Measurements from ENCODE around the gene TRAPPC10.

TRAPPC10 gene

DNA sequence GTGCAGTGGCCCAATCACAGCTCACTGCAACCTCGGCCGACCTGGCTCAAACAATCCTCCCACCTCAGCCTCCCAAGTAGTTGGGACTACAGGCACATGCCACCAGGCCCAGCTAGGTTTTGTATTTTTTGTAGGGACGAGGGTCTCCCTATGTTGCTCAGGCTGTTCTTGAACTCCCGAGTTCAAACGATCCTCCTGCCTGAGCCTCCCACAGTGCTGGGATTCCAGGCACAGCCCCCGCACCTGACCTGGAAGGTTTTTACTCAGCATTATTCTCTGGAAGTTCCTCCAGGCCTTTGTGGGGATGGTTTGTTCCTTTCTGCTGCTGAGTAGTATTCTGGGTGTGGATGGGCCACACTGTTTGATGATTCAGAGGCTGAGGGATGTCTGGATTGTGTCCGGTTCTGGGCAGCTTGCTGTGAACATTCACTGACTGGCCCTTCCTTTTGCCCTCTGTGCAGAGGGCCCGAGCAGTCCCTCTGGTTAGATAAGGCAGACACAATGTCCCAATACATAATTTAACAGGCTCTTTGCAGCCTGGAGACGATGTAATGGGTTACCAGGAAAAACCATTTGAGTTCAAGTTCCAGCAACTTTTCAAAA, 6.0 kb upstream of the TRAPPC10 start:
- H3K36me3 Mint-ChIP-seq (ENCODE audit: low read depth), result peaks cover 2% of the 10 kb centered on the region
- H3K4me1 Mint-ChIP-seq, result peaks cover 11% of the 10 kb centered on the region
- no peak overlapping the region for H3K4me3 Mint-ChIP-seq
- no peak overlapping the region for H3K27ac Mint-ChIP-seq
- DNase-seq, result no peak
- H3K27me3 Mint-ChIP-seq, result no peaks in the 10 kb centered on the region
- no peaks in the 10 kb centered on the region for H3K9me3 Mint-ChIP-seq
- no peak for ATAC-seq

DNA sequence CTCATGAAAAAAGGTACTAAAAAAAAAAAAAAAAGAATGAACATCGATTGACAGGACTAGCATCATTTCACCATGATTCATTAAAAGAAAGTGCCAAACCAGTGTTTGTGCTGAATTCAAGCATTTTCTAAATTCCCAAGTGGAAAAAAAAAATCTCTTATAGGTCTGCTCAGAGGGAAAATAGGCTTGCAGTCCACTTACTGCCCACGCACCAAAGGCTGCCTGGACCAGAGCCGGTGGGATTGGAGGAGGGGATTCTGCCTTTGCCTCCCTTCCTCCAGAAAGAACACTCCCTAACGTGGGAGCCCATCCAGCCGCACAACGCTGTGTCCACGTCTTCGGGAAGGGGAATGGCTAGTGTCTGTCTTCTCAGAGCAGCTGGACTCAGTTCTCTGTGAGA, 5.5 kb upstream of the TRAPPC10 start:
- DNase-seq (no peak), ATAC-seq (no peak)
- H3K9me3 Mint-ChIP-seq, result no peaks in the 10 kb centered on the region
- no peak overlapping the region for H3K4me3 Mint-ChIP-seq
- no peak overlapping the region for H3K27ac Mint-ChIP-seq
- peaks cover 2% of the 10 kb centered on the region for H3K36me3 Mint-ChIP-seq (ENCODE audit: low read depth)
- peaks cover 14% of the 10 kb centered on the region for H3K4me1 Mint-ChIP-seq
- H3K27me3 Mint-ChIP-seq, result no peaks in the 10 kb centered on the region

DNA sequence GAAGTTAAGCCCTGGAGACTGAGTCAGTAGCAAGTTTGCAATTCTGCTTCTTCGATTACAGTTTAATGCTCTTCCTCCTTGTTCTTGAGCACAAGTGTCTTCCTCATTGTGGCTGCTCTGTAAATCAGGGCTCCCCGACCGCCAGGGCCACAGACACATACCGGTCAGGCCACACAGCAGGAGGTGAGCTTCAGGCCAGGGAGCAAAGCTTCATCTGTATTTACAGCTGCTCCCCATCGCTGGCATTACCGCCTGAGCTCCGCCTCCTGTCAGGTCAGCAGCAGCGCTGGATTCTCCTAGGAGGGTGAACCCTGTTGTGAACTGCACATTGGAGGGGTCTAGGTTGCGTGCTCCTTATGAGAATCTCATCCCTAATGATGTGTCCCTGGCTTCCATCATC, 1.7 kb upstream of the TRAPPC10 start:
- ATAC-seq (no peak), DNase-seq (no peak)
- Mint-ChIP-seq H3K4me3 (peak overlapping the region; percentile 78), H3K4me1 (peaks cover 37% of the 10 kb centered on the region), H3K27me3 (no peaks in the 10 kb centered on the region), H3K27ac (no peak overlapping the region), H3K36me3 (ENCODE audit: low read depth) (peaks cover 9% of the 10 kb centered on the region), H3K9me3 (no peaks in the 10 kb centered on the region)

DNA sequence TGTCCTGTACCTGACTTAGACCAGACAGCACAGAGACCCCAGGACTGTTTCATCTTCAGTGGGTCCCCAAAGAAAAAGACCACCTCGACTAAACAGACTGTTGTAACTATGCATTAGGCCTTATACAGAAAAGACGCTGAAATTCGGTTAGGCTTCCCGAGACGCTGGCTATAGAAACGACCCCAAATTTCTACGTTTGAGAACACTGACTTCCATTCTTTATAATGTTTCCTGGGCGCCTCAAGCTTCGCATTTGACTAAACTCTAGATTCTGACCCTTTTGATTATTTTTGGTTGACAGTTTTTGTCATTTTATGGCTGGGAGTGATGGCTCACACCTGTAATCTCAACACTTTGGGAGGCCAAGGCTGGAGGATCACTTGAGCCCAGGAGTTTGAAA, 986 bp upstream of the TRAPPC10 start:
- ATAC-seq, result no peak
- H3K4me1 Mint-ChIP-seq, result peaks cover 44% of the 10 kb centered on the region
- no peak for DNase-seq
- peak overlapping the region; percentile 82 for H3K27ac Mint-ChIP-seq
- no peaks in the 10 kb centered on the region for H3K9me3 Mint-ChIP-seq
- H3K36me3 Mint-ChIP-seq (ENCODE audit: low read depth), result peaks cover 11% of the 10 kb centered on the region
- peak overlapping the region; percentile 78 for H3K4me3 Mint-ChIP-seq
- H3K27me3 Mint-ChIP-seq, result no peaks in the 10 kb centered on the region

DNA sequence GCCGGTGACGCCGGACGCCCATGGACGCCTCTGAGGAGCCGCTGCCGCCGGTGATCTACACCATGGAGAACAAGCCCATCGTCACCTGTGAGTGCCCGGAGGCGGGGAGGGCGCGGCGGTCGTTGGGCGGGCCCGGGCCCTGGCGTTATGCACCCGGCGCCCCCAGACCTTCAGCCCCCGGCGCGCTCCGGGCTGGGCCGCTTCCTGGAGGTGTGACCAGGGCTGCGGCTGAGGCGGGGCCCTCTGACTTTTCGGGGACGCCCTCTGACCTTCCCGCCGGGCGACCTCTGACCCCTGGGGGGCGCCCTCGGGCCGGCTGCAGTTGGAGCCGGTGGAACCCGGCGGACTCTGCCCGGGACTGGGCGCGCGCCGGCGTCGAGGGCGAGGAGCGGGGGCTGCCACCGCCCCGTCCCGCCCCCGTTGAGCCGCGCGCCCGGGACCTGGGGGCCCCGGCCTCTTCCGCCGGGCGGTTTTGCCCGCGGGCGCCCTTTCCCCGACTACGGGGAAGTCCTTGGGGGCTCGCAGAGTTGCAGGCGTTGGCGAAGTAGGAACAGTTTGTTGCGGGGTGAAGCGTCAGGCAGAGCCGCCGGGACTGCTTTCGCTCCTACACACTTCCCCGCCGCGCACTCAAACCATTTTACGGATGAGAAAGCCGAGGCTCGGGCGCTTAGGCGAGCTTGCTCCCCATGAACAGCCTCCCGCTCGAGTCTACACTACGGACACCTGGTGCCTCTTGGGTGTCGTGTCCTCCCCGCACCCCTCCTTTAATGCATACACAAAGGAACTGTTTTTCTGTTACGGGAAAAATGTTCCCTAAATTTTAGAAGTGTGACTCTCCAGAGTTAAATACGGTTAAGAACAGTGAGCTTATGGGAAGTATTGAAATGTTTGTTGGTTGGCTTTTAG, 618 bp downstream of the TRAPPC10 start:
- H3K4me3 Mint-ChIP-seq, result peak overlapping the region; percentile 94
- H3K4me1 Mint-ChIP-seq, result peaks cover 58% of the 10 kb centered on the region
- H3K9me3 Mint-ChIP-seq, result no peaks in the 10 kb centered on the region
- ATAC-seq (peak; percentile 85), DNase-seq (peak; percentile 91)
- peak overlapping the region; percentile 94 for H3K27ac Mint-ChIP-seq
- no peaks in the 10 kb centered on the region for H3K27me3 Mint-ChIP-seq
- H3K36me3 Mint-ChIP-seq (ENCODE audit: low read depth), result peaks cover 16% of the 10 kb centered on the region

DNA sequence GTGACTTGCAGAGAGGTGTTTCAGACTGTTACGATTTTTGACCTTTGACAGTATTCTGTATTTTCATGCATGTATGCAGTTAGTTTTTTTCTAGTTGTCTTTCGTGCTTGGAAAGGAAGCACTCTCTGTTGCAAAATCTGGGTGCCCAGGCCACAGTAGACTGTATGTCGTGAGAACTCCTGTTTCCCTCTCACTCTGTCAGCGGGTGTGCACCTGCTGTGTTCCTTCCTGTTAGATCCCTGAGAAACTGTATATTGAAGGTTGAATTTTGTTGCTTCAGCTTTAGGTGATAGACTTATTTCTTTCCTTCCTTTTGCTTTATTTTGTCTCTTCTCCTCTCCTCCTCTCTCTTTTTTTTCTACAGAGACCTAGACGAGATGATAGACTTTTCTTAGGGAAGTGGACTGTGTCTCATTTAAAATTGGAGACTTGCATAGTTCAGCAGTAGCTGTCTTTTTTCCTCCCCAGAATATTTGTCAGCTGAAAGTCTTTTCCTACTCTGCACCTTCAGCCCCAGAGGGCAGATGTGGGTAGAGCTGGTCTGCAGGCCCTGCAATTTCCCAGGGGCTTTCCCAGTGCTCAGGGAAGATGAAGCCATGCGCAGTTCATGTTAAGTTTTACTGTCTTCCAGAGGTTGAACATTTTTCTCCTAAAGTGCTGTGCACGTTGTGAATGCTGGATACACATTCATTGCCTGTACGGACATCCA, 1.4 kb downstream of the TRAPPC10 start:
- H3K9me3 Mint-ChIP-seq, result no peaks in the 10 kb centered on the region
- no peaks in the 10 kb centered on the region for H3K27me3 Mint-ChIP-seq
- peaks cover 21% of the 10 kb centered on the region for H3K36me3 Mint-ChIP-seq (ENCODE audit: low read depth)
- H3K4me1 Mint-ChIP-seq, result peaks cover 66% of the 10 kb centered on the region
- peak overlapping the region; percentile 94 for H3K27ac Mint-ChIP-seq
- peak overlapping the region; percentile 94 for H3K4me3 Mint-ChIP-seq
- ATAC-seq, result peak; percentile 11
- peak; percentile 52 for DNase-seq

DNA sequence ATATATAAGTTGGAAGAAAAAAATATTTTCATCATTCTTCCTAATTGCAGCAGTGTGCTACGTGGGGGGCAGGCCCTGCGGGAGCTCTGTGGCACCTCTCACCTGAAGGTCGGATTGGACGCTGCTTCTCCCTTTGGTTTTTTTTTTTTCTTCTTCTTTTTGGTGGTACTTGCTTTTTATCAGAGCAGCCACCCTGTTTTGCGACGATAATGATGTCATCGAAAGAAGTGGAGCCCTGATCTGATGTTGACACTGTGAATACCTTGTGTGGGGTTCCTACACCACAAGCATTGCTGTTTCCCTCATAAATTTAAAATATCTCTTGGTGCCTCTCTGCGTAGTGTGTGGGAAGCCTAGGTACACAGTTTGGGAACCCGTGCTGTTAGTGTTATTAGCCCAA, 5.5 kb downstream of the TRAPPC10 start:
- Mint-ChIP-seq H3K27me3 (no peaks in the 10 kb centered on the region), H3K27ac (peak overlapping the region; percentile 50), H3K9me3 (no peaks in the 10 kb centered on the region), H3K4me3 (no peak overlapping the region), H3K4me1 (peaks cover 89% of the 10 kb centered on the region), H3K36me3 (ENCODE audit: low read depth) (peaks cover 21% of the 10 kb centered on the region)
- DNase-seq, result no peak
- no peak for ATAC-seq

DNA sequence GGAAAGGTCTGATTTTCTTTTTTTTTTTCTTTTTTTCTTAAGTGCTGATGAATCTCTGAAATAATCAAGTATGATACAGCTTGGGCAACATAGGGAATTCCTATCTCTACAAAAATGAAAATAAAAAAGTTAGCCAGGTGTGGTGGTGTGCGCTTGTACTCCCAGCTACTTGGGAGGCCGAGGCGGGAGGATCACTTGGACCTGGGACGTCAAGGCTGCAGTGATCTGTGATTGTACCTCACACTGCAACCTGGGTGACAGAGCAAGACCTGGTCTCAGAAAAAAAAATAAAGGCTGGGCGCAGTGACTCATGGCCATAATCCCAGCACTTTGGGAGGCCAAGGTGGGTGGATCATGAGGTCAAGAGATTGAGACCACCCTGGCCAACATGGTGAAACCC, 6.0 kb downstream of the TRAPPC10 start:
- Mint-ChIP-seq H3K27ac (peak overlapping the region; percentile 50), H3K9me3 (no peaks in the 10 kb centered on the region), H3K27me3 (no peaks in the 10 kb centered on the region), H3K4me3 (no peak overlapping the region), H3K4me1 (peaks cover 91% of the 10 kb centered on the region), H3K36me3 (ENCODE audit: low read depth) (peaks cover 23% of the 10 kb centered on the region)
- ATAC-seq, result no peak
- no peak for DNase-seq

DNA sequence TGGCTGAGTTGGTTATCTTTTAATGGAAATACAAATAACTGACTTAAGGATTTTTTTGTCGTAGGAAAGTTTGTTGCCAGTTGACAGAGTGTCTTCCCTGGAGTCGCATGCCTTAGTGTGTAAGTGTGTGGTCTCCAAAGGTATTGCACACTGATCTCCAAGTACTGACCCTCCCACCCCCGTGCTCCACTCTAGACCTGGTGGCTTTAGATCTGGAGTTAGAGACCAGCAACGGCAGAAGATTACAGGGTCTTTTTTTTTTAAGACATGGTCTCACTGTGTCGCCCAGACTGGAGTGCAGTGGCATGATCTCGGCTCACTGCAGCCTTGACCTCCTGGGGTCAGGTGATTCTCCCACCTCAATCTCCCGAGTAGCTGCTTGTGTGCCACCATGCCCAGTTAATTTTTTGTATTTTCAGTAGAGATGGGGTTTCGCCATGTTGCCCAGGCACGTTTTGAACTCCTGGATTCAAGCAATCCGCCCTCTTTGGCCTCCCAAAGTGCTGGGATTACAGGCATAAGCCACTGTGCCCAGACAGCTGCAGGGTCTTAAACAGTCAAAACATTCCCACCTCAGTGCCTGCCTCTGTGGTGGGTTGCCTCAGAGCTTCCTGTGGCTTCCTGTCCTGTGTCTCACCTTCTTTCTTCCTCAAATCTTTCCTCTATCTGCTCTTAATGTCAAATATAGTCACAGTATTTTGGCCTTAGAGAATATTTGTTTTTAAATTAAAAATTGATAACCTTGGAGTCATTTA, 6.9 kb downstream of the TRAPPC10 start:
- Mint-ChIP-seq H3K4me1 (peaks cover 91% of the 10 kb centered on the region), H3K9me3 (no peaks in the 10 kb centered on the region), H3K27ac (peak overlapping the region; percentile 72), H3K4me3 (peak overlapping the region; percentile 24), H3K27me3 (no peaks in the 10 kb centered on the region), H3K36me3 (ENCODE audit: low read depth) (peaks cover 22% of the 10 kb centered on the region)
- DNase-seq (no peak), ATAC-seq (peak; percentile 66)

DNA sequence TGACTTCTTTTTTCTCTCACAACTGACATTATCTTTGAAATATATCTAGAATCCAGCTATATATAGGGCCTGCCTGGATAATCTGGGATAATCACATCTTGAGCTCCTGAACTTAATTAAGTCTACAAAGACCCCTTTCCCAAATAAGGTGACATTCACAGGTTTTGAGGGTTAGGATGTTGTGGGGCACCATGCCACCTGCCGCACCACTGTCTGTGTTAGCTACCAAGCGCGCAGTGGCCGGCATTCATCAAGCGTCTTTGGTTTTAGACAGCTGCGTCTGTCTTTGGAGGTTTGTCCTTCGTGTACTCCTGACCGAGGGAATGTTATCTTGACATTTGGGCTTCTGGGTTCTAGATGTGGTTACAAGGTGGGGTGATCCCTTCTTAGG, 7.5 kb downstream of the TRAPPC10 start:
- Mint-ChIP-seq H3K4me1 (peaks cover 91% of the 10 kb centered on the region), H3K9me3 (no peaks in the 10 kb centered on the region), H3K4me3 (no peak overlapping the region), H3K36me3 (ENCODE audit: low read depth) (peaks cover 19% of the 10 kb centered on the region), H3K27ac (peak overlapping the region; percentile 72), H3K27me3 (no peaks in the 10 kb centered on the region)
- no peak for ATAC-seq
- DNase-seq, result no peak

DNA sequence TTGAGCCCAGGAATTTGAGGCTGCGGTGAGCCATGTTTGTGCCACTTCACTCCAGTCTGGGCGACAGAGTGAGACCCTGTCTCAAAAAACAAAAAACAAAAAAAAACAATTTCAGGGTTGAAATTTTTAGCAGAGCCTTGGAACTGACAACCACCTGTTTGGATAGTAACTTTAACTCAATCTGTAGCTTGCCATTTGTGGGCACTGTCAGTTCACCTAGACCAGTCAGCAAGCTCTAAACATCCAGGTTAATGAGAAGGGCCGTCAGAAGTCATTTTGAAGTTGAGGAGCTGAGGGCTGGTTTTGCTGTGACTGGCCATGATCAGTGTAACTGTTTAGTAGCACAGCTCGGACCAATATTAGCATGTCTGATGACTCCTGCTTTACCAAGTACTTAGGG, 8.4 kb downstream of the TRAPPC10 start:
- H3K4me3 Mint-ChIP-seq, result no peak overlapping the region

DNA sequence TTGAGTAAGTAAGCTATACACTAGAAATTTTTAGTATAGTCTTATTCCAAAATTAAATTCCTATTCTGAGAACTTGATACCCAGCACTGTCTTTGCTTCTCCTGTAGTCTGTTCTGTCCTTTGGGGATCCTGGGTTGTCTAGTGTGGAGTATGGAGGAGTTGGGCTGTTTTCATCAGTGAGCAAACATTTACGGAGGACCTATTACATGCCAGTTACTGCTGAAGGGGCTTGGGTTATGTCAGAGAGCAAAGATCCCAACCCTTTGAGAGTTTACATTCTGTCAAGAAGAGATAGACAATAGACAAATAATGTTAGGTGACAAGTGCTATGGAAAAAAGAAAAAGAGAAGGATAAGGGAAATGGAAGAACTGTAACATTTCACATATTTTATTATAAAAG, 9.0 kb downstream of the TRAPPC10 start:
- Mint-ChIP-seq H3K9me3 (no peaks in the 10 kb centered on the region), H3K4me3 (no peak overlapping the region), H3K27ac (peak overlapping the region; percentile 34), H3K4me1 (peaks cover 92% of the 10 kb centered on the region), H3K27me3 (no peaks in the 10 kb centered on the region), H3K36me3 (ENCODE audit: low read depth) (peaks cover 20% of the 10 kb centered on the region)
- no peak for ATAC-seq
- no peak for DNase-seq

More for the DNA sequence above, 8.4 kb downstream of the TRAPPC10 start:
- H3K4me1 Mint-ChIP-seq, result peaks cover 92% of the 10 kb centered on the region
- ATAC-seq, result no peak
- DNase-seq, result no peak
- H3K27ac Mint-ChIP-seq, result peak overlapping the region; percentile 40
- peaks cover 19% of the 10 kb centered on the region for H3K36me3 Mint-ChIP-seq (ENCODE audit: low read depth)
- no peaks in the 10 kb centered on the region for H3K9me3 Mint-ChIP-seq
- no peaks in the 10 kb centered on the region for H3K27me3 Mint-ChIP-seq

DNA sequence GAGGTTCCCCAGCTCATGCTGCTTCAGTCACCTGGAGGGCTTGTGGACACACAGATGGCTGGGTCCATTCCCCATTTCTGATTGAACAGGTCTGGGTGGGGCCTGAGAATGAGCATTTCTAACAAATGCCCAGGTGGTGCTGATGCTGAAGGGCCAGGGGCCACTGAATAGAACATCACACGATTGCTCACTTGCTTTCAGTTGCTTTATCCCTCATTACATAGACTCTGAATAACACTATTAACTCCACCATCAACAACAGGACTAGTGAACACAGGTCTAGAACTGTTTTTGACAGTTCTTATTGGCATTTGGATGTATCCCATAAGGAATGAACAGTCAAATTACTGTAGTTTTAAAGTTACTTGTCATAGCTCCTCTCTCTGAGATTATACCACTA, 12.1 kb downstream of the TRAPPC10 start:
- no peak for ATAC-seq
- Mint-ChIP-seq H3K27me3 (no peaks in the 10 kb centered on the region), H3K36me3 (ENCODE audit: low read depth) (peaks cover 23% of the 10 kb centered on the region), H3K4me1 (peaks cover 88% of the 10 kb centered on the region), H3K9me3 (no peaks in the 10 kb centered on the region), H3K27ac (no peak overlapping the region), H3K4me3 (no peak overlapping the region)
- no peak for DNase-seq

DNA sequence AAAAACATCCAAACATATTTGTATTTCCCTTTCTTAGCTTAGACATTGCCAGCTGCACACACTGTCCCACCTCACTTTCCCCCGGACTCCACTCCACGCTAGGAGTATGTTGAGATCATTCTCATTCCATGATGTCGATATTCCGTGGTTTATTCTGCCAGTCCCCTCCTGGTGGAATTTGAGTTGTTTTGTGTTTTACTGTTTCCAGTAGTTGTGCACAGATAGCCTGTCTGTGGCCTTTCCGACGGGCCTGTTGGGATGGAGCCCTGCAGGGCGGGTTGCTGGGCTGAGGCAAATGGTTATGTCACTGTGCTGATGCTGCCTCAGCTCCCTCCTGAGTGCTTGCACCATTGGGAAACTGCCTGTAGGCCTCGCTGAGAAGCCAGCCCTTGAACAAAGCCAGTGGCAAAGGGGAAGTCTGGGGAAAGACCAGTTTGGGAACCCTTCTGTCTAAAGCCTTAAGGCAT, 12.8 kb downstream of the TRAPPC10 start:
- Mint-ChIP-seq H3K36me3 (ENCODE audit: low read depth) (peaks cover 23% of the 10 kb centered on the region), H3K9me3 (no peaks in the 10 kb centered on the region), H3K4me3 (peak overlapping the region; percentile 51), H3K27me3 (no peaks in the 10 kb centered on the region), H3K4me1 (peaks cover 84% of the 10 kb centered on the region), H3K27ac (peak overlapping the region; percentile 89)
- DNase-seq (no peak), ATAC-seq (no peak)

Data from activated naive CD8-positive, alpha-beta T cell treated with anti-CD3 and anti-CD28 coated beads, Interleukin-2, amount 50 U/mL, for 24 hours (primary cell).